ENCODE results near the gene DMWD.

The DMWD gene

DNA sequence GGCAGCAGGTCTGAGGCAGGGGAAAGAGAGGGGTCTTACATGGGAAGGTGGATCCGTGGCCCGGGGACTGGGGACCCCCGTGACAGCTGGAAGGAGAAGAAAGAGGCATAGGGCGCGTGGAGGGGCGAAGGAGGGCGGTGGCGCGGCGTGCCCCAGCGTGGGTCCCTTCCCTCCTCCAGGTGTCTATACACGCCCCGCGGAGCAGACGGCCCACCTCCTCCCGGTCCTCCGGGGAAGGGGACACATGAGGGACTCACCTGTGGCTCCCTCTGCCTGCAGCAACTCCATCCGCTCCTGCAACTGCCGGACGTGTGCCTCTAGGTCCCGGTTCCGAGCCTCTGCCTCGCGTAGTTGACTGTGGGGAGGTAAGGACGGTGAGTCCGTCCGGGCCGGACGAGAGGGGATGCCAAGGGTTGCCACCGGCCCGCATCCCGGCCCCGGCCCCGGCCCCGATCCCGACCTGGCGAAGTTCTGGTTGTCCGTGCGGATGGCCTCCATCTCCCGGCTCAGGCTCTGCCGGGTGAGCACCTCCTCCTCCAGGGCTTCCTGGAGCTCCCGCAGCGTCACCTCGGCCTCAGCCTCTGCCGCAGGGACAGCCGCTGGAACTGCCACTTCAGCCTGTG is 21.2 kb downstream of the DMWD start:
- no peak for FAIRE-seq
- DNase-seq (ENCODE audit: insufficient read length, low spot score) = no peak

DNA sequence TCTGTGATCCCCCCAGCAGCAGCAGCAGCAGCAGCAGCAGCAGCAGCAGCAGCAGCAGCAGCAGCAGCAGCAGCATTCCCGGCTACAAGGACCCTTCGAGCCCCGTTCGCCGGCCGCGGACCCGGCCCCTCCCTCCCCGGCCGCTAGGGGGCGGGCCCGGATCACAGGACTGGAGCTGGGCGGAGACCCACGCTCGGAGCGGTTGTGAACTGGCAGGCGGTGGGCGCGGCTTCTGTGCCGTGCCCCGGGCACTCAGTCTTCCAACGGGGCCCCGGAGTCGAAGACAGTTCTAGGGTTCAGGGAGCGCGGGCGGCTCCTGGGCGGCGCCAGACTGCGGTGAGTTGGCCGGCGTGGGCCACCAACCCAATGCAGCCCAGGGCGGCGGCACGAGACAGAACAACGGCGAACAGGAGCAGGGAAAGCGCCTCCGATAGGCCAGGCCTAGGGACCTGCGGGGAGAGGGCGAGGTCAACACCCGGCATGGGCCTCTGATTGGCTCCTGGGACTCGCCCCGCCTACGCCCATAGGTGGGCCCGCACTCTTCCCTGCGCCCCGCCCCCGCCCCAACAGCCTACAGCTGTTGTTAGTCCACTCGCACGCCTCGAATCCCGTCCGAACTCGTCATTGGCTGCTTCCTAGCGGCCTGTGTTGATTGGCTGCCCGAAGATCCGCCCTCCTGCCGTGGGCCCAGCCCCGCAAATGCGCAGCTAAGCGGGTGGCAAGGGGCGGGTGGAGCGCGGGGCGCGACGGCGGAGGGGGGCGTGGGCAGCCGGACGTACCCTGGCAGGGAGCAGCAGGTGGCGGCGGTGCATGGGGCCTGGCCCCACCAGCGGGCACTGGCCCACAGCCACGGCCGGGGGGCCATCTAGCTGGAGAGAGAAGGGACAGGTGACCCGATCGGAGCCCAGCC is 22.2 kb downstream of the DMWD start:
- DNase-seq (ENCODE audit: insufficient read length, low spot score) (peak; percentile 89), FAIRE-seq (peak; percentile 99)

DNA sequence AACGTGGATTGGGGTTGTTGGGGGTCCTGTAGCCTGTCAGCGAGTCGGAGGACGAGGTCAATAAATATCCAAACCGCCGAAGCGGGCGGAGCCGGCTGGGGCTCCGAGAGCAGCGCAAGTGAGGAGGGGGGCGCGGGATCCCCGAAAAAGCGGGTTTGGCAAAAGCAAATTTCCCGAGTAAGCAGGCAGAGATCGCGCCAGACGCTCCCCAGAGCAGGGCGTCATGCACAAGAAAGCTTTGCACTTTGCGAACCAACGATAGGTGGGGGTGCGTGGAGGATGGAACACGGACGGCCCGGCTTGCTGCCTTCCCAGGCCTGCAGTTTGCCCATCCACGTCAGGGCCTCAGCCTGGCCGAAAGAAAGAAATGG is 22.8 kb downstream of the DMWD start:
- FAIRE-seq (no peak), DNase-seq (ENCODE audit: insufficient read length, low spot score) (no peak)

DNA sequence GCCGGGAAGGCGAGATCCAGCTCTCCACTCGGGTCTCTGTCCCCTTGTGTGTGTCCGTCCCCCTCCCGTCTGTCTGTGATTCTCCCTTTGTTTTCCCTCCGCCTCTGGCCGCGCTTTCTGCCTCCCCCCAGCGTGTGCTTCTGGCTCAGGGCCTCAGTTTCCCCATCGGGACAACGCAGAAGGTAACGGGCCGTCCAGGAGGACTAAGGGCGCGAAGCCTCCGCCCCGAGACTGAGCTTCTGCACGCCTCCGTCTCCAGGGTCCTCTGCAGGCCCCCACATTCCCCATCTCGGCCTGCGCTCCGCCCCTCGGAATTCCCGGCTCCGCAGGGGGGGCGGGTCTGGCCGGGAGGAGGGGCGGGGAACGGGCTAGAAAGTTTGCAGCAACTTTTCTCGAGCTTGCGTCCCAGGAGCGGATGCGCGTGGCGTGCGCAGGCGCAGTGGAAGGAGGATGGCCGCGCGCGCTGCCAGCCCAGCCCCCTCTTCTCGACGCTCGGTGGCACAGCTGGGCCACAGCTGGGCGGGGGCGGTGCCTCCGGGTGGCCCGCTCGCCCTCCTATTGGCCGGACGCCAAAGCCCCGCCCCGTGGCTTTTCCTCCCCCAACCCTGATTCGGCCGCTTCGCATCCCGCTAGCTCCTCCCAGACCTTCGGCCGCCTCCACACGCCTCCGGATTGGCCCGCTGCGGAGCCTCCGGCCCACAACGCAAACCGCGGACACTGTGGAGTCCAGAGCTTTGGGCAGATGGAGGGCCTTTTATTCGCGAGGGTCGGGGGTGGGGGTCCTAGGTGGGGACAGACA is 23.5 kb downstream of the DMWD start, which contains the start of gene SIX5:
Gene SIX5, minus strand, starts transcription at position 269 of the 799 bp plus-strand sequence. CDS start 408 bp downstream, outside the sequence.
- DNase-seq (ENCODE audit: insufficient read length, low spot score) = peak; percentile 98
- peak; percentile 97 for FAIRE-seq

DNA sequence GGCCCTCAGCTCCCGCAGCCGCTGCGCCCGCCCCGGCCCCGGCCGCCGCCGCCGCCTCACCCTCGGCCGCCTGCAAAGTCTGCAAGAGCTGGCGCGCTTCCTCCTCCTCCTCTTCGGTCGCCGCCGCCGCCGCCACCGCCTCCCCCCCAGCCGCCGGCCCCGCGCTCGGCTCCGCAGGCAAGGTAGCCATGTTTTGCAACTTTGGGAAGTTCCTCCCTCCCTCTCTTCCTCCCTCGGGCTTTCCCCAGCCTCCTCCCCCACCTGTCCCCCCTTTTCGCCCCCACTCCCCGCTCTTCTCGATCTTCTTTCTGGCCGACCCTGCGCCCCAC is 24.0 kb downstream of the DMWD start:
- FAIRE-seq = no peak
- no peak for DNase-seq (ENCODE audit: insufficient read length, low spot score)

DNA sequence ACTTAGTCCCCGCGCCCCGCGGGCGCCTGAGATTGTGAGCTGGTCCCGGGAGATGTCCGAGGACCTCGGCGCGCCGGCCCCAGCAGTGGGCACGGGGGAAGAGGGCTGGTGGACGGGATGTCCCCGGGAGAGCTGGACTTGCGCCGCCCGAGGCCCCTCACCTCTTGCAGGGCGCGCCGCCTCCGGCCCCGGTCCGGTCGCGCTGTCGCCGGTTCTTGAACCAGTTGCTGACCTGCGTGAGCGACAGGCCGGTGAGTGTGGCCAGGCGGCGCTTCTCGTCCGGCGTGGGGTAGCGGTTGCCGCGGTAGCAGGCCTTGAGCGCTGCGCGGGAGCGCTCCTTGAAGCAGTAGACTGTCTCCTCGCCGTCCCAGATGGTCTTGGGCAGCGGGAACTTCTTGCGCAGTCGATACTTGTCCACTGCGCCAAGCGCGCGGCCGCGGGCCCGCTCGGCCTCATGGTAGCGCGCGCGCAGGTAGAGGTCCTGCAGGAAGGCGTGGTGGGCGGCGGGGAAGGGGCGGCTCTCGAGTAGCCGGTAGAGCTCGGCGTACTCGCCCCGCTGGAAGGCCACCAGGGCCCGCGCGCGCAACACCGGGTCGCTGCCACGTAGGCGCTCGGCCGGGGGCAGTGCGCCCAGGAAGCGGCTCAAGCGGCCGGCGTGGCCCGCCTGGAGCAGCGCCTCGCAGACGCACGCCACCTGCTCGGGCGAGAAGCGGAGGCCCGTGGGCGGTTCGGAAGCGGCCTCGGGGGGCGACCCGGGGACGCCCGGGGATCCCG is 24.6 kb downstream of the DMWD start:
- no peak for FAIRE-seq
- peak; percentile 56 for DNase-seq (ENCODE audit: insufficient read length, low spot score)

DNA sequence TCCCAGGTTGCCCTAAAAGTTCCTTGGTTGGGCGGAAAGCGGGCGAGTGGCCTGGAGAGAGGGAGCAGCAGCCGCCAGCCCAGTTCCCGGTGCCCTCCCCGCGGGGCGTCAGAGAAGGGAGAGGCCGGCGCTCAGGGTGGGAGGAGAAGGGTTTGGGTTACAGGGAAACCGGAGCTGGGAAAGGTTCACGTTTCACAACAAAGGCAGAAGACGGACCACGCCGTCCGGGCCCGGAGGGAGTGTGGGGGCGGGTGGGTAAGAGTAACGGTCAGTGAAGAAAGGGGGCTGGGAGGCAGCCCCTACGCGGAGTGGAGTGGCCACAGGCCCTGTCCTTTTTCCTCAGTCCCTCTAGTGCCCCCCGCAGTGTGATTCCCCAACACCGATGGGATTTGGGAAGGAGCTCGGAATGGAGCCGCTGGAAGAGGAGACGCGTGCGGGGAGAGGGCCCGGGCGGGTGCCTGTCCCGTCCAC is 25.2 kb downstream of the DMWD start:
- no peak for FAIRE-seq
- no peak for DNase-seq (ENCODE audit: insufficient read length, low spot score)

DNA sequence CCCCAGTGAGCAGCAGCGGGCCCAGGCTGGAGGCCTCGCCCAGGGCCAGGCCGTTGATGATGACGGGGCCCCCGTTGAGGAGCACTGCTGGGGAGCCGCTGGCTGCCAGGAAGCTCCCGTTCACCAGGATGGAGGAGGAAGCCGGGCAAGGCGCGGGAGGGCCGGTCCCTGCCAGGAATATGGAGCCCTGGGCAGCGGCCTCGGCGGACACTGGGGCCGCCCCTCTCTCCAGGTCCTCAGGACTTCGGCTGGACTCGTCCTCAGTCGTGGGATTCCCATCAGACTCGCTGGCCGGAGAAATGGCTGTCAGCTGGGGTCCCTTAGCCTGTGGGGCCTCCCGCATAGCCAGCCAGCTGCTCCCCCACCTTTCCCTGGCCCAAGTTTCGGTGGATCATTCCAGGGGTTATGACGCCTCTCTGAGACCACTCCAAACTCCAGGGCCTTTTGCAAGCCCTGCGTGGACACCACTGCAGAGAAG is 25.7 kb downstream of the DMWD start:
- no peak for FAIRE-seq
- no peak for DNase-seq (ENCODE audit: insufficient read length, low spot score)

DNA sequence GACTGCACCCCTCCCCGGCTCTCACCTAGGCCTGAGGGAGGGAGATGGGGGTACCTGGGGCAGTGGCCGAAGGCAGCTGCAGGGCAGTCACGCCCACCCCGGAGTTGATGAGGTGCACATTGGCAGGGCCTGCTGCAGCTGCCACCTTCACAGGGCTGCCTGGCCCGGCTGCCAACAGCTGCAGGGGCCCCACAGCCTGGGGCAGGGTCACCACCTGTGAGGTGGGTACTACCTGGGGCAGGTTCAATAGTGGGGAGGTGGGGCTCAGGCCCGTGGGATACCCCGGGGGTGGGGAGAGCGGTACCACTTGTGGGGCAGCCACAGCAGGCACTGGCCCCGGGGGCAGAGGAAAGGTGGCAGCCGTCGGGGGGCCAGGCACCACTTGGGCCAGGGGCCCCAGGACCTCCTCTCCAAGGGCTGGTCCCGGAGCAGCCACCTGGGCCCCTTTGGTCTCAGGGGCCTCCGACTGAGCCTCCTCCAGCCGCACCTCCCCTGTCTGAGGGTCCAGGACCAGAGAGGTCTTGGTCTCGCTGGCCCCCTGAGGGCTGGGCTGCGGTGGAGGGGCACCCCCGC is 26.3 kb downstream of the DMWD start:
- FAIRE-seq (no peak), DNase-seq (ENCODE audit: insufficient read length, low spot score) (no peak)

DNA sequence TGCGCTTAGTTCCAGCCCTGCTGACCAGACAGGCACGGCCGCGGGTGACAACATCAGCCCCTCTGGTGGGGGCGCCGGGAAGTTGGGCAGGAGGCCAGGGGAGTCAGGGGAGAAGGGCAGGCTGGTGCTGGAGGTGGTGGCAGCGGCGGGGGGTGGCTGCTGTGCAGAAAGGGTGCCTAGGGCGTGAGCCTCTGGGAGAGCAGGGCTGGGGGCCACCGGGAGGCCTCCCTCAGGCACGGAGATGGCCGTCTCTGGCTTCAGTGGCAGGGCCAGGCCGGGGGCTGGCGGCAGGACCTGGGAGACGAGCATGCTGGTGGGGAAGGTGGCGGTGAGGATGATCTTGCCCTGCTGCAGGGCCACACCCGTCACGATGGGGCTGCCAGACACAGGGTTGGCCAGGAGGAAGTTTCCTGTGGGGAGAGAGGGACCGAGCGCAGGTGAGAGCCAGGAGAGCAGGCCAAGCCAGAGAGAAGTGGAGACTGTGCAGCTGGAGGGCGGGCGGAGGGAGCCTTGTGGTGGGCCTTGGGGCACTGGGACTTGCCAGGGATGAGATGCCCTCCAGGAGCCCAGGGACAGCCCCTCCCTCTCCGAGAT is 26.8 kb downstream of the DMWD start:
- DNase-seq (ENCODE audit: insufficient read length, low spot score) (no peak), FAIRE-seq (no peak)

DNA sequence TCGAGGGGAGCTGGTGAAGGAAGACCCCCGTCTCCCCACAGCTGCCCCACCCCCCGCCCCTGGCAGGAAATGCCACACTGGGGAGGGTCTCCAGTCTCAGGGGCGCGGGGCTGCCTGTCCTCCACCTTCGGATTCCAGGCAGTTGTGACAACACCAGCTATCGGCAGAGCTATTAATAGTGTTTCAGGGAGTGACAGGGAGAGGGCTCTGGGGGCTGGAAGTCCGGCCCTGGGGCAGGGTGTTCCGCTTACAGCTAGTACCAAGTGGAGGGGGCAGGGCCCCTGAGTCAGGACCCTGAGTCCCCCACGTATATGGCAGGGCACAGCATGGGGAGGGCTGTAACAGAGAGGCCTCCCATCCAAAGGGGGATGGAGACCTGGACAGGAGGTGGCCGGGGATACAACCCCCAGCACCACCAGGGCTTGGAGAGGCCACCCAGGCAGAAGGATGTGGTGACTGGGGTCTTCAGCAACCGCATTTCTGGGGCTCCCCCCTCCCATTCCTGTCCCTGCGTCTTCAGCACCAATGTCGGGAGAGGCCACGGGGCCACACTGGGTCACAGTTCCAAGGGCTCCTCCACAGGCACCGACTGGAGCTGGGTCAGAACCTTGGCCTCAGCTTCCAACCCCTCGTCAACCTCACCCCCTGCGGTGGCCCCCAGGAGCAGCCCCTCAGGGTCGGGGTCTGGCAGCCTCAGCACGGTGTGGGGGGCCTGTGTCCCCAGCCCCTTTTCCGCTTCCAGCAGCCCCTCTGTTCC is 27.5 kb downstream of the DMWD start:
- DNase-seq (ENCODE audit: insufficient read length, low spot score) (no peak), FAIRE-seq (no peak)

DNA sequence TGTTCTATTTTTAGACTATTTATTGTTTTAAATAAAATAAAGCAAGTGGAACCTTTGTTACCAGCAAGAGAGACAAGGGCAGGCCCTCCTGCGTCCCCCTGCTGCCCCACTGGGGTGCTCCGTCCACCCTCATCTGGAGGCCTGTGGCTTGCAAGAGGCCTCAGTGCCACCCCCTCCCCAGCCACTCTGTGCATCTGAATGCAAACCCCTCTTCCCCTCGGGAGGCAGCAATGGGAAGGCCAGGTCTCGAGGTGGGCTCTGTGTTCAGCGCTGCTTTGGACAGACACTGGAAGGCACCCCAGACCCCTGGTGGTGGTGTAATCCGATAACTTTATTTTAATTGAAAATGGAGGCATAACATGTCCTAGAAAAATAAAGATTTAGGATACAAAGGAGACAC is 28.2 kb downstream of the DMWD start:
- no peak for FAIRE-seq

DNA sequence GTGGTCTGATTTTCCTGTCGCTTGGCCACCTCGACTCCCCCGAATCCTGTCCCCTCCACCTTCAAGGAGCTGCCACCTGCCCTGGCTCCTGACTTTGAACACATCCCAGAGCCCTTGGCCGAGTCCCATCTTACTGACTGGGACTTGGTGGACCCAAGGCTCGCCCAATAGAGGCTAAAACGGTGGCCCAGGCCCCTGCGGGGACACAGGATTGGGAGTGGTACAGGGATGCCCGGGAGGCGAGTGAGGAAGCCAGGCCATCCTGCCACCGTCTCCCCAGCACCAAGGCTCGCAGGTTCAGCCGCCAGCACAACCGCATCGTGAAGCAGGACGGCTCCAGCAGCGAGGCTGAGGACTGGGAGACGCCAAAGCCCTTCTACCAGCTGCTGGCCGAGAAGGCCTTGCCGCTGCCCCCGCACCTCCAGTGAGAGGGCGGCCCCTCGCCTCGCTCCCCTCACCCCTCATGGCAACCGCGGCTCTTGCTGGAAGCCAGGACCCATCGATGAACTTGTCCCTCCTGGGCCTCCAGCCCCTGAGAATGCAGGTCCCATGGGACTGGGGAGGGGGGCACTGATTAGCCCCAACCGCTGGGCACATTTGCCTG is 28.9 kb downstream of the DMWD start:
- DNase-seq (ENCODE audit: insufficient read length, low spot score) (no peak), FAIRE-seq (no peak)

More for the DNA sequence above, 28.2 kb downstream of the DMWD start:
- DNase-seq (ENCODE audit: insufficient read length, low spot score) = no peak

DNA sequence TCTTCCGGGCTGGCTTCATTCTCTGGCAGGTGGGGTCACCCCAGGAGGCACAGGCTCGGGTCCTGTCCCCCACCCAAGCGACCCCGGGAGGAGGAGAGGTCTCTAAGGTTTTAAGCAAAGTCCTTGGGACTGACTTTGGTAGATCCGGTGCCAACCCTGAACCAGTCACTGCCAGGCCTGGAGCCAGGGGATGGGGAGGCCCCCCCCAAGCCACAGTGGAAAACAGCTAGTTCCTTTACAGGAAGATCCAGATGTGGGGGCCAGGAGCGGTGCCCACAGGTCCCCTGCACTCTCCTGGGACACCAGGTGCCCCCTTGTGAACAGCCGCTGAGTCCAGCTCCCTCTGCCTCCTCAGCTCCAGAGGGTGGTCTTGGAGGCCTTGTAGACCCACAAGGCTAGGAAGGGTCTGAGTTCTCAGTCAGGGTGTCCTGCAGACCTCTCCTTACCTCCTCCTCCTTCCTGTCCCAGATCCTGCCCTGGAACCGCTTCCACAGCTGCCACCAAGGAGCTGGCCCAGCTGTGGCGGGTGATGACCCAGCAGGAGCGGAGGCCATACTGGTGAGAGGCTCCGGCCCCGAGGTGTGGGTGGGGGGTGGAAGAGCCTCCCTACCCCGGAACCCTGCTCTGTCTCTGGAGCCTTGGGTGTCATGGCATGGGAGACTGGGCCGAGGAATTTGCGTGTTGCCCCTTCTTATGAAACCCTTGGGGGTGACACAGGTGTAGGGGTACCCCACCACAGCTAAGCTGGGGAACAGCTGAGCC is 29.6 kb downstream of the DMWD start:
- FAIRE-seq (no peak), DNase-seq (ENCODE audit: insufficient read length, low spot score) (no peak)

DNA sequence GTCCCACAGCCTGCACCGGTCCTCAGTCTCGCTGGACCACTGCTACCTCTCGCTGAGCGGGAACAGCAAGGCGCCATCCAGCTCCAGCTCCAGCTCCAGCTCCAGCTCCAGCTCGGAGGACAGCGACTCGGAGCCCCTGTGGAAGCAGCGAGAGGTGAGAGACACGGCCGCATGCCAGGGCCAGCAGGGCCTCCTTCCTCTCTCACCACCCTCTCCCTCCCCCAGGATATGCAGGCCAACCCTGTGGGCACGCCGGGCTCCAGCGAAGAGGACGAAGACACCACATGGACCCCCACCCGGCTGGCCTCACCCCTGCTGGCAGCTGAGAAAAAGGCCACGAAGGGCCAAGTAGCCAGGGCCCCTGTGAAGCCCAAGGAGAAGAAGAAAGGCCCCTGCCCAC is 30.9 kb downstream of the DMWD start:
- FAIRE-seq (no peak), DNase-seq (ENCODE audit: insufficient read length, low spot score) (no peak)

DNA sequence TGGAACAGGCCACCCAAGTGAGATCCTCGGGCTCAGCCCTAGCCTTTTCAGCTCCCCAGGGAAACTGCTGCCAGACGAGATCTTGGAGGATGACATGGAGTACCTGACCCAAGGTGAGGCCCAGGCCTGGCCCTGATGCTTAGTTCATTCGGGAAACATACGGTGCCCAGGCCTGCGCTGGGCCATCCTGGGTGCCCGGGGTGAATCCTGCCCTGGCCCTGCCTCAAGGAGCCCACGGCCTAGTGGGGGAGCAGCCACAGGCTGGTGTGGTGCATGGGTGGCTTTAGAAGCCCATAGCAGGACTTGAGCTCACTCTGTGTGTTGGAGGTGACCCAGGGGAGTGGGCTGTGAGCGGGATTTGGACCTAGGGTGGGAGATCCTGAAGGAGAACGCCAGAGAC is 33.7 kb downstream of the DMWD start:
- FAIRE-seq = no peak
- no peak for DNase-seq (ENCODE audit: insufficient read length, low spot score)

DNA sequence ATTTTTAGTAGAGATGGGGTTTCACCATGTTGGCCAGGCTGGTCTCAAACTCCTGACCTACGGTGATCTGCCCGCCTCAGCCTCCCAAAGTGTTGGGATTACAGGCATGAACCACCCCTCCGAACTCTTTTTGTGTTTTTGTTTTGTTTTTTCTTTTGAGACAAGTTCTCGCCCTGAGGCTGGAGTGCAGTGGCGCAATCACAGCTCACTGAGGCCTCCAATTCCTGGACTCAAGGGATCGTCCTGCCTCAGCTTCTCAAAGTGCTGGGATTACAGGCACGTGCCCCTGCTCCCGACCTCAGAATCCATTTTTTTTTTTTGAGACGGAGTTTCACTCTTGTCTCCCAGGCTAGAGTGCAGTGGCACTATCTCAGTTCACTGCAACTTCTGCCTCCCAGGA is 35.0 kb downstream of the DMWD start:
- FAIRE-seq = no peak
- DNase-seq (ENCODE audit: insufficient read length, low spot score) = no peak

DNA sequence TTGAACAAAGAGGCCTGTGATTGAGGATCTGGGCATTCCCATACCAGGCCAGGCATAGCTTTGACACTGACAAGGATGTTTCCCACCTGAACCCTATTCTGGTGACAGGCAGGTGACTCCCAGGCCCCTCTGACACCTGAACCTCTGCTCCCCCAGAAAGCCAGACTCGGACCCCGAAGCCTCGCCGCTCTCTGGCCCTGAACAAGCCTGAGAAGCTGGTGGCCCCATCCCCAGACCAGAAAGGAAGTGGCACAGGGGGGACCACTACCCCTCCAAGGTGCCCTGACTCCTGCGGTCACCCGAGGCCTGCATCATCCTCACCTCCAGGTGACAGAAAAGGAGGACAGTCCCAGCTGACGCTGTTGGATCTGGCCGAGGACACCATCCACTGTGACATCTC is 38.3 kb downstream of the DMWD start:
- FAIRE-seq = no peak
- DNase-seq (ENCODE audit: insufficient read length, low spot score) = no peak
